Measurements from ENCODE around the gene GJA3.
A peak's percentile ranks its signal among the peaks of the same experiment; 100 is the strongest.
"Not testable (repeated sequence)": the region's sequence is repeated elsewhere in the genome, so short reads cannot be mapped to it uniquely, and the experiment has no call there.

The GJA3 gene

DNA sequence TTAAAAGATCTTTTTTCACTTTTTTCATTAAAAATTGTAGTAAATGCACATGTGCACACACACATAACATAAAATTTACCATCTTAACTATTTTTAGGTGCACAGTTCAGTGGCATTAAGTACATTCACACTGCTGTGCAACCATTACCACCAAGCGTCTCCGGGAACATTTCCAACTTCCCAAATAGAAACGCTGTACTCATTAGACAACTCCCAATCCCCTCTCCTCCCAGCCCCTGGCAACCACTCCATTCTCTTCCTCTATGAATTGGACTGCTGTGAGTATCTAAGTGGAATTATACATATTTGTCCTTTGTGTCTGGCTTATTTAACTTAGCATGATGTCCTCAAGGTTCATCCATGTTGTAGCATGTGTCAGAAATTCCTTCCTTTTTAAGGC lies 20.3 kb upstream of the GJA3 start:
- DNase-seq: no peak

DNA sequence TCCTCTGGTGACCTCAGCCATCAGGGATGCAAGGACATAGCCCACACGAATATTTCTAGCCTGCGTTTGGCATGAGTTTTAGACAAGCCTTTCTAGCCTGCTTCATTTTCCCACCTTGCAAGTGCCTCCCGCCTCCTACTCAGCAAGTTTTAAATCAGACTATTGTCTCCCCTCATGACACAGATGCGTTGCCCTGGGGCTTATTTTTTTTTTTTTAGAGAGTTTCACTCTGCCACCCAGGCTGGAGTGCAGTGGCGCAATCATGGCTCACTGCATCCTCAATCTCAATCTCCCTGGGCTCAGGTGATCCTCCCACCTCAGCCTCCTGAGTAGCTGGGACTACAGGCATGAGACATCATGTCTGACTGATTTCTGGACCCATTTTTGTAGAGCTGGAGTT lies 17.3 kb upstream of the GJA3 start:
- no peak for DNase-seq

DNA sequence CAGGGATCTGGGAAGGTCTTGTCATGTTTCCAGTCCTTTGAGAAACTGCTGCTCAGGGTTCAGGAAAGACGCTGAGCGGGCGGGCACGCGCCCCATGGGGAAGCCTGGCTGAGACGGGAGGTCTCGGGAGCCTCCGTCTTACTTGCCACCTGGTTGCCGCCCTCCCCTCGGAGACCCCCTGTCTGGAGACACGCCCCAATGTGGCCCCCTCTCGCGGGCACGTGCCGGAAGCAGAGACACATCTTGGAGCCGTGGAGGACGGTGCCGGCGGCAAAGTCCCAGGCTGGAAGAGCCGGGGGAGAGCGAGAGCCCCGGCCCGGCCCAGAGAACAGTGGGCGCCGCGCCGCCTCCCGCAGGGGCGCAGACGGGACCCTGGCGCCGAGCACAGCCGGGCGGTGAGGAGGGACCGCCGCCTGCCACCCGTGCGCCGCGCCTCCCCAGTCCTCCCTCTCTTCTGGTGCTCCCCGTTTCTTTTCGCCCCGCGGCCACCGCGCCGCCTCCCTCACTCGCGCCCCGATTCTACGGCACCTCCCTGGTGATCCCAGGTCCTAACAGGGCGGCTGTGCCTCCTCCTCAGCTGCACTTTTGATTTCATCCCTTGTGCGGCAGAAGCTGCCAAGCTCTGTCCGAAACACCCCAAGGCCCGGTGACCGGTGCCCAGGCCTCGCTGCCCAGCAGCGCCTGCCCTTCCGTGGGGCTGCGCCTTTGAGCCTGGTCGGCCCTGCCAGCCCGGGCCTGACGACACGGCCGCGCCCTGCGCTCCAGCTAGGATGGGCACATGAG lies 16.4 kb upstream of the GJA3 start:
- DNase-seq: no peak

DNA sequence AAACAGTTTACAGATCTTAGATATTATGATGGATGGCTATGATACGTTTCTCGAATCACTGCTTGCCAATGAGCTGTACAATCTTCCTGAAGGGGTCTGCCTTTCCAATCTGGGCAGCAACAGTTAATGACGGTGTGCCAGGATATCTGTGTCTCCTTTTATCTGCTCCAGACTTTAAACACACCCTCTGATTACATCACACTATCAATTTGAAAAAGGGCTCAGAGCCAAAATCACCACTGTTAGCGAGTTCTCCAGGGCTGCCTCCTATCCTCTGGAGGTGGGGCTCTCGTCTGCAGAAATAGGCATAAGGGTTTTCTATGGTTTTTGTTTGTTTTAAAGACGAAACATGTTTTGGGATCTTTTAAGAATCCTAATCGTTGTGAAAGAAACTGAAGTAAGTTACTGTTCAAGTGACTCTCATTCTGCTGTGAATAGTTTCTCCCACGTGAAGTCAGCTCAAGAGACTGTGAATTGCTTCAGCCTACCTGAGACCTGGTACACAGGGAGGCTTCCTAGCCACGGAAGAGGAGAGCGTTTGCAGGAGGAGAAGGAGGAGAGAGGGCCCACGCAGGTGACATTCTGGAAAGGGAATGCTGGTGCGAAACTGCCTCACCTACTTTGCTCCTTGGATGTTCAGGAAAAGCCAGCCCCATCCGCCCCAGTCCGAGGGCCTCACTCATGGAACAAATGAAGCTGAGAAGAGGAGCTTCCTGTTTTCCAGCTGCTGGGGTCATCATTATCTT lies 15.2 kb upstream of the GJA3 start:
- DNase-seq: no peak

DNA sequence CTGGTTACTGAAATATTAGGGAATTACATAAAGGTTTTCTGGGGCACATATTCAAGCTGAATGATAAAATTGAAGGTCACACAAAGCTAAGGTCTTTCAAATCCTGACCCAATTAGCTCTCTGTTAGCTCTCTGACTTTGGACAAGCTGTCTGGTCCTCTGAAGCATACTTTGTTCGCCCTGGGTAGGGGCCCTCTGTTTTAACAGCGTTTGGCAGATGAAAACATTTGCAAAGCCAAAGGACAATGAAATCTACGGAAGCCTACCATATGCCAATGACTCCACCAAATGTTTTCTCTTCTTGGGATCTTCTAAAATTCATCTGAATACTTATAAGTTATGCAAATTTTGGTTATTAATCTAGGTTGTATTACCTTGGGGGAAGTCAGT lies 14.5 kb upstream of the GJA3 start:
- DNase-seq: no peak

DNA sequence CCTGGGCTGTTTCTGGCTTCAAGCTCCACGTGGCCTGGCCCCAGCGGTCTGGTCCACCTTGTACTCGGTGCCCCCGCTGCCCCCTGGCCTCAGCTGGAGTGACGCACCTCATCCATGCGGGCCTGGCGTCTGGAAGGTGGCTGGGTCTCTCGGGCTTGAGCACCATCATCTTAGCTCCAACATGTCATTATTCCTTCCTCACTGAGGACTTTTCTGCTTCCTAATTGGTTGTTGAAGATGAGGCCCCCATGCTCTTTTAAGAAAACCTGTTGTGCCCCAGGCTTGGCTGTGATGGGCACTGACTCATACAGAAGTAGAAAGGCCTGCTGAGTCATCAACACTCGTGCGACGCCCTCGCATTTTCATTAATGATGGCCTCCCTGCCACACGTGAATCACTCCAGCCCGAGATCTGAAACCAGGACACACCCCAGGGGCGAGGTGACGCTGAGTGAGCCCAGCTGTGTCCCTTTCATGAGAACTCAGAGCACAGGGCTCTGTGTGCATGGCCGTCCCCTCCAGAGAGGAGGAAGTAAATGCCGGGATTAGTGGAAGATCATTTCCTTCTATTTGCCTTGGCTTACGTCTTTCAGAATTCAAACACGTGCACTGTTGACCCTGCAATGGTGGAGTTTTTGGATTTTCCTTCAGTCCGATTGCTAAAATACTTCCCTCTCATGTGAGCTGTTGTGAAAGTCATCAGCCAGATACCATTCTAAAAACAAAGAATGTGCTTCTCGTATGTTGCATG lies 14.0 kb upstream of the GJA3 start:
- peak; percentile 73 for DNase-seq

DNA sequence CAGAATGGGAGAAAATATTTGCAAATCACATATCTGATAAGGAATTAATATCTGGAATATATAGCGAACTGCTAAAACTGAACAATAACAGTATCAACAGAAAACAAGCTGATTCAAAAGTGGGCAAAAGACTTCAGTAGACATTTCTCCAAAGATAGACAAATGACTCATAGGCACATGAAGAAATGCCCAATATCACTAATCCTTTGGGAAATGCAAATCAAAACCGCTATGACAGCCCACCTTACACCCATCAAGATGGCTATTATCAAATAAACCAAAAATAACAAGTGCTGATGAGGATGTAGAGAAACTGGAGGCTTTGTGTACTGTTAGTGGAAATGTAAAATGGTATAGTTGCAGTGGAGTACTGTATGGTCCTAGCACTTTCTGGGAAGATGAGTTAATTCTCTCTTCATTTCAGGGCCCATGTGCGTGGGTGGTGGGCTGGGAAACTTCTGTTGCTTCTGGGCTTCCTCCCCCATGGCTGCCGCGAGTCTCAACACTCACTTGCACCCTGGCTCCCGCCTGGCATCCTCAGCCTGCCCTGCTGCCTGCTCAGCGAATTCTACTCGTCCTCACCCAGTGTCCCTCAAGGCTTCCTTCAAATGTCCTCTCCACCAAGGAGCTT lies 12.4 kb upstream of the GJA3 start:
- DNase-seq: no peak

DNA sequence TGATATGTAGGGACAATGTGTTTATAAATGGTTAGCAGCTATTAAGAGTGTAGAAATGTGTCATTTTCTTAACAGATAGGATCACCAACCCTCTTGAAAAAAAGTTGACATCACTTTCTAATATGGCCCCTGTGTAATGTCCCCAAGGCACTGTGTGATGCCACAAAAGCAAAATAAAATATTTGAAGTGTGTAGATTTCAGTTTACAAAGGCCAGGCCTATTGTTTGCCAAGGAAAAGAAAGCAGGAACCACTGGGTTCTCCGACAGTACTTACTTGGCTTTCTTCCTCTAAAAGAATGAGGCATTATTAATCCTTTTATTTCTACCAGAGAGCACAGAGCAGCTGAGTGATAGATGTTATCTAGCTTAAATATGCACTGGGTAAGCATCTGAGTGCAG lies 10.5 kb upstream of the GJA3 start:
- DNase-seq: no peak

DNA sequence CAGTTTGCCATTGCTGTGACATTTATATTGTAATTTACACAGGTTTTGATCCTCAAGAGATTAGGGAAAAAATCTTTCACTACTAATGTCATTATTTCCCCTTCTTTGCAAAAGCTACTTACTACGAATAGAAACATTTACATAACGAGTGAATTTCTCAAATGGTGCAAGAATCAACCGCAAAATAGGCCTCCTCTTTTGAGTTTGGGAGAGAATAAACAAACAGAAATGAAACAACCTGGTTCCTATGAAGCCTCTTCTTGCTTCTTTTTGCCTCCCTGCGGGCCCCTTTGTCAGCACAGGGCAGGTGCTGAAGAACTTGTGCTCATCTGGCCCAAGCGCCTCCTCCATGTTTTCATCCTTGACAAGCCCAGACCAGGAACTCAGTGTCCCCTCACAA lies 10.1 kb upstream of the GJA3 start:
- no peak for DNase-seq

DNA sequence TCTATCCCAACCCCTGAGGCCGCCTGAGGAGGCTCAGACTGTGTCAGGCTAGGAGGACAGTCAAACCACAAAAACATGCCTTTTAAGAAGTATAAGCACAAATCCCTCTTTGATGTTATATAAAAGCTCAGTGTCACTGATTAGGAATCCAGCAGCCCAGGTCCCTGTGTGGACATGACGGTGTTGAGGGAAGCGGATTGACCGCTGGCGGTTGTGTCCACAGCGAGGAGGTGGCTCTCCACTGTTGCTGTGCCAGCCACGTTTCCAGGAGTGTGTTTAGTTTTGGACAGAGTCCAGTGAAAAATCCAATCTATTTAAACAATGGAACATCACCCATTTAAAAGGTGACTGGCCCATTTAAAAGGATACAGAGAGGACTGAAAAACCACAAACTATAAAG lies 7.5 kb upstream of the GJA3 start:
- DNase-seq: no peak

DNA sequence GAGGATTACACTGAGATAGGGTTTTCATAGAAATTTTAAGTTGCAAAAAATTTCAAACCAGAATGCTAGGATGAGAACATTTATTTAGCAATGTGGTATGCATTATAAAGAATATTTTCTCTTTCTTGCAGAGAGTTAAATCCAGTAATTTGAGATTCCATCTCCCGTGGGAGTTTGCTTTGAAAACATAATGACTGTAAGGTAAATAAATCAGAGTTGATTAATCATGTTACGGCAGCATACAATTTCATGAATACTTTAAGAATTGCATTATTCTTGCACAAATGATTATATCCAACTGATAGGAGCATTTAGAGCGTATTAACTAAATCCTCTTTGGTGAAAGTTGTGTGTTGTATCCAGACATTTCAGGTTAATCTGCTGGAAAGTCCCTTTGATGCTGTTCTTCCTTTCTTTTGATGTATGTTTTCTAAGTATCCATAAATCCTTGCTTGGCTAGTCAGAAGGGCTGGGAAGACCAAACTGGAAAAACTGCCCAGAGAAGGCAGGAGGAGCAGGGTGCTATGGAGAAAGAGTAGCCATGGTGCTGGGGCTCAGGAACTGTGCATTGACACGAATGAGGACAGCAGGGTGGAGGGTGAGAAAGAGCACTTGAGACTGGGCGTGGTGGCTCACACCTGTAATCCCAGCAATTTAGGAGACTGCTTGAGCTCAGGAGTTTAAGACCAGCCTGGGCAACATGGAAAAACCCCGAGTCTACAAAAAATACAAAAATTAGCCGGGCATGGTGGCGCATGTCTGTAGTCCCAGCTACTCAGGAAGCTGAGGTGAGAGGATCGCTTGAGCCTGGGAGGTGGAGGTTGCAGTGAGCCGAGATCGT lies 4.8 kb upstream of the GJA3 start:
- DNase-seq: no peak

DNA sequence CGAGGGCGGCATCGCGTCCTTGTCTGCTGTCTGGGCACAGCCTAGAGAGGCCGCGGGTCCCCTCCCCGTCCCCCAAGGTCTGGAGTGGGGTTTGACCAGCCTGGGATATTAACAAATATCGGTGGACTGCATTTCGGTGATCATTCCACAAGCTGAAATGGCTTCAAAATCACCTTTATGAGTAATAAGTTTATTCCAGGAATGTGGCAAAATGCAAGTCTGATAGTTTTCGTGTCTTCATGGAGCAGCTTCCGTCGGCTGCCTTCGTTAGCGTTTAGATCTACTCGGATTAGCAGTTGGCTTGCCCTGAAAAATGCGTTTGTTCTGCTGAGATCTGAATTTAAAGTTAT lies 1.1 kb upstream of the GJA3 start:
- no peak for DNase-seq

DNA sequence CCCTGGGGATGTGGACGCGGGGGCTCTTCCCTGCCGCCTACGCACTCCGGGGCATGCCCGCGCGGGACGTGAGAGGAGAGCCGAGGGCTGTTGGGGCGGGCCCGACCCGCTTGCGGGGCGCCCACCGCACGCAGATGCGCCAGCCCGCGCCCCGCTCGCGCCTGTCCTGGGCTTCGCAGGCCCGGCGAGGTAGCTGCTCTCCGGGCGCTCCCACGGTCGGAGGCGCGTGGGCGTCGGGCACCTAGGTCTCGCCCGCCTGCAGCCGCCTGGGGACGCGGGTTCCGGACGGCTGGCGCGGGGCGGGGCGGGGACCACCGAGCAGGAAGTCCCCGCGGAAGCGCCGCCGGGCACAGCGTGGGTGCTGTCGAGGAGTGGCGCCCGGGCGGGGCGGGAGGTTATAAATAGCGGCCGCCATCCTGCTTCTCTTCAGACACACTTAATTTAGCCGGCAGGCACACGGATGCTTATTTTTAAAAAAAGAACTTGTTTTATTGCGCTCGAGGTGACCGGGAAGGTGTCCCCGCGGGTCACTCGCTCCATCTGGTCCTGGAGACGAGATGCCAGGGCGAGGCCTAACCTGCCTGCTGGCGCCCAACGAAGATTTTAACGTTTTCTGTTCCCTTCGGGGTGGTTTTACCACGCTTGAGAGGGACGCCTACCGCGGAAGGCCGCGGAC lies 561 bp upstream of the GJA3 start:
- peak; percentile 42 for DNase-seq

DNA sequence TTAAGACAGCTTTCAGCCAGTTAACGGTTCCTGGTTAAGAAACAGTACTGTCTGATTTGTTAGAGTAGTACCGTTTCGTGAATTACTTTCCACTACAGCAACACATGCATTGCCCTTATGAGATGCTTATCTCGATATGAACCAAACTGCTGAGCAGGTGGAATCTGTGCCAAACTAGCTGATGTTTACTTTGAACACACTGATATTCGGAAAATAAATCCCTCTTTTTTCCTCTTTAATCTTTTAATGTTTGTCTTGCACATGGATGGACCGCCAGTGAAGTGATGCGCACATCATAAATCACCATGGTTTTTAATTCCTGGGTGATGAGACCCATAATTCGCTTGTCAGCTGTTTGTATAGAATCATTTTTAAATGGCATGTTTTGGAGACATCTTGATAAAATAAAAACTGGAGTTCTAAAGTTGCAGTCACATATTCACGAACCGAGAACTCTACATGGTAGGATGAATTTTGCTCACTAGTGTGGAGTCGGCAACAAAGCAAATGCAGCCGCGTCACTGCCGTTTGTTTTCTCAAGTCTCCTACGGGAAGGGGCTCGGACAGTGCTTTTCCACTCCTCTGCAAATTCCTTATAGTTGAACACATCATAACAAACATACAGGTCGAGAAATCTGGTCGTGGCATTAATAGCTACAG lies 1.1 kb downstream of the GJA3 start:
- no peak for DNase-seq

DNA sequence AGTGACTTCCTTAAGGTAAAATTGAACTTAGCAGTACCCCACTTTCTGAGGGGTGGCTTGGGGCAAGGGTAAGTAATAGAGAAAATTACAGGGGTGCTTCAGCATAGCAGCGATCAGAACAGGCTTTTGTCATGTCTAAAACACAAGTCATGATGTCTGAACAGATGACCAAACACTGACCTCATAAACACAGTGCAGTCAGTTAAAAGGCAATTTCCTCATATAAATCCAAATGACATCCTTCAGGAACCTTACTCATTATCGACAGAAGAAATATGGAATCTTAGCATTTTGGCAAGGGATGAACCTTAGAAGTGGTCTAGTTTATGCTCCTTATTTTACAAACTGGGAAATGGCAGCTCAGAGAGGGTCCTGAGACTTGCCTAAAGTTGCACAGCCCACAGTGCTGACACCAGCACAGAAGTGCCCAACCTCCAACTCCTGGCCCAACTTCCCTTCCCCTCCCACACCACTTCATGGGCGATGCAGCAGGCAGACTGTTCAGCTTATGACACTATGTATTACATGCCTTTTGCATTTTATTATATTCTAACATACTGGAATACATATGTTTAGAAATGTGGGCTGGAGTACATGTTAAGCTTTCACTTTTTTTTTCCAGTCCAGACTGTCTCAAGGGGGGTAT lies 3.6 kb downstream of the GJA3 start:
- DNase-seq: no peak

DNA sequence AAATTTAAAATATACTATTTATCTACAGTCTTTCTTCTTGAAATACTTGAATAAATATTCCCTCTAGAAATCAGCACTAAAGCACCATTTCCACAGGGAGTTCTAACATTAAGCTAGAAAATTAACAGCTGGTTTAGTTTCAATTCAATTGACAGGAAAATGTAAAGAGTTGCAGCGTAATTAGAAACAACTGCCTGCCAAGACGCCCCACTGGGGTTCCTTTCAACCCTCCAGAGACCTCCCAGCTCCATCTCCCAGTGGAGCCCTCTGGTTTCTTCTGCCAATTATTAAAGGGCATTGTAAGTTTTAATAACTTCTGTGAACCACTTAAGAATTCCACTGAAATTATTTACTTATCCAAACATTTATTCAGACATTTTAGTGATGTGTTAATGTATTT lies 4.2 kb downstream of the GJA3 start:
- no peak for DNase-seq

DNA sequence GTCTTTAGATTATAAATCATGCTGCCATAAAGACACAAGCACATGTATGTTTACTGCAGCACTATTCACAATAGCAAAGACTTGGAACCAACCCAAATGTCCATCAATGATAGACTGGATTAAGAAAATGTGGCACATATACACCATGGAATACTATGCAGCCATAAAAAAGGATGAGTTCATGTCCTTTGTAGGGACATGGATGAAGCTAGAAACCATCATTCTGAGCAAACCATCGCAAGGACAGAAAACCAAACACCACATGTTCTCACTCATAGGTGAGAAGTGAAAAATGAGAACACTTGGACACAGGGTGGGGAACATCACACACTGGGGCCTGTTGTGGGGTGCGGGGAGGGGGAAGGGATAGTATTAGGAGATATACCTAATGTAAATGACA lies 7.6 kb downstream of the GJA3 start:
- DNase-seq: not testable (repeated sequence)

DNA sequence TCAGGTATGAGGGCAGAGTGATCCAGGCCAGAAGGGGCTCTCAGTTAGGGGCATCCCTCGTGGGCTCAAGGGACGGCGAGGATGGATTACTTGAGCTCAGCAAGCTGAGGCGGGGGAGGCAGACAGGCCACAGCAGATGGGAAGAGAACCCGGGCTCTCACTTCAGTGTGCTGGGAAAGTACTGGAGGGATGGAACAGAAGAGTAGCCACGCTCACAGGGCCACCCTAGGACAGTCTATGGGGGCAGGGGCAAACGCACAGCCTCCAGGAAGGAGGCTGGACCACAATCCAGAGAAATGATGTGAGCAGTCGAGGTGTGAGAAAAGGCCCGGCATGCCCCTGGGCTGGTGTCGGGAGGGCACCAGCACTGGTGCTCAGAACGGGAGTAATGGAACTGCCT lies 9.2 kb downstream of the GJA3 start:
- DNase-seq: no peak

DNA sequence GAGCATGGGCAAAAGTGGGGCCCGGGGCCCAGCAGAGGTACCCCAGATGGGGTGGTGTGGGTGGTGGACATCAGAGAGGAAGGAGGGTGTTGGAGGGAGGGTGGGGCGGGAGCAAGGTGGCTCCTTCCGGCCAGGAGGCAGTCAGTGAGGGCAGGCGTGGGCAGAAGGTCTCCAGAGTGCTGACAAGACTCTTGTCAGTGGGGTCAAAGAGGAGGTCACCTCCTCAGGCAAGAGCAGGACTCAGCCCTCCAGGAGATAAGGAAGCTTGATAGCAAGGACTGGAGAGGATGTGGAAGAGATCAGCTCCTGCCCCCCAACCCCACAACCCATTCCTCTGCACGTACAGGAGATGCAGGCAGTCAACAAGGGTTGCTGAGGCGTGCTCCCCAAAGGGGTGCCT lies 9.8 kb downstream of the GJA3 start:
- DNase-seq: no peak

DNA sequence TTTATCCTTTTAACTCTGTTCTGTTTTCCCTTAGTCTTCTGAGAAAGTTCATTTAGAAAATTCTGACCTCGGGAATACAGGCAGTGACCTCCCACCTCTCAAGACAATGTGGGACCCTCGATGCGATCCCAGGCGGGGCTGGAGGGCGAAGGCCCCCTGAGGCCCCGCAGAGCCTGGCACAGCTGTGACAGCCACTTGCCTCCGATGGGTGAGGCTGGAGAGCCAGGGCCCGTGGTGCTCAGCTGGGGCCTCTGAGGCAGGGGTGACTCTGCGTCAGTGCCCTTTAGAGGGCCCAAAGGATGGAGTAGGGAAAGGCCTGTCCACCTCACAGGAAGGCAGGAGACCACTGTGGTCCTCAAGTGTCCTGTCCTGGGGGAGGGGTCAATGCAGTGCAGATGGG lies 10.3 kb downstream of the GJA3 start:
- DNase-seq: no peak

DNA sequence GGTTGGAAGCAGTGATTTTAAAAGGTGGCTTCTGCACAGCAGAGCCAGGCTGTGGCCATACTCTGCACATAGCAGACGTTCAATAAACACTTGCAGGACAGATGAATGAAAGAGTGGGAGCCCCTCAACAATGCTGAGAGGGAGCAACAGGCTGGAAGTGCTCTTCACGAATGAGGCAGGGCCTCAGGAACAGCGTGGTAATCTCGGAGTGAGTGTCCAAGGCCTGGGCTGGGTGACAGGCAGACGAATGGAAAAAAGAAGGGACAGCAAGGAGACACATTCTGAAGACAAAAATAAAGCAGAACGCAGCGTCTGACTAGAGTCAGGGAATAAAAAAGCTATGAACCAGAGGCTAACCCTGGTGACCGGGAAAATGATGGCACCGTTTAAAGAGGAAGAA lies 11.1 kb downstream of the GJA3 start:
- no peak for DNase-seq
